HEK293 (cell line): ENCODE results near the gene SERINC5.

Experiments used
- CTCF ChIA-PET: fragments of 350-600 bp; formaldehyde crosslinking; extraction: SDS; loops from one replicate; lab custom pipeline; 2021; ENCODE audit warnings: antibody characterized with exemption; lab: Yijun Ruan, JAX
- POLR2A ChIA-PET: fragments of 300-600 bp; formaldehyde crosslinking; extraction: SDS; loops from one replicate; lab custom pipeline; 2020; ENCODE audit warnings: antibody characterized with exemption, inconsistent platforms; lab: Yijun Ruan, JAX
- H3K27ac ChIP-seq: fragments of 200-500 bp; sonication (Bioruptor generic); 2 replicates; pipeline ENCODE4 v1.5.1; 2014; ENCODE audit warnings: low read depth, low read length, control low read depth, inconsistent platforms; ENCODE audit errors: extremely low read depth
- H3K36me3 ChIP-seq, 2 experiments: fragments of 200-500 bp in 1 of 2; sonication (Bioruptor generic) in 1 of 2; 1 replicate in 1 of 2; 2 replicates in 1 of 2; pipeline ENCODE4 v1.5.1; 2014 to 2017; ENCODE audit warnings: inconsistent platforms in 2 of 2, low read length in 2 of 2; ENCODE audit not compliant: control insufficient read depth in 2 of 2, insufficient read depth in 1 of 2
- H3K4me1 ChIP-seq: fragments of 200-500 bp; sonication (Bioruptor generic); 2 replicates; pipeline ENCODE4 v1.5.1; 2014; ENCODE audit warnings: mild to moderate bottlenecking, low read length, inconsistent platforms; ENCODE audit not compliant: control insufficient read depth, insufficient read depth
- H3K4me3 ChIP-seq: 2 replicates; pipeline ENCODE4 v1.5.1; 2011; ENCODE audit warnings: low read depth, mild to moderate bottlenecking, control low read depth, low read length, moderate library complexity
- H3K9me3 ChIP-seq: fragments of 200-500 bp; sonication (Bioruptor generic); 2 replicates; pipeline ENCODE4 v1.5.1; 2014; ENCODE audit warnings: low read depth, low read length, inconsistent platforms; ENCODE audit not compliant: control insufficient read depth, insufficient read depth
- EGR2 ChIP-seq: fragments of 450-650 bp; formaldehyde crosslinking; IDR thresholded peaks from 2 replicates; pipeline ENCODE4 v1.5.1; 2016; ENCODE audit warnings: low read depth, missing biosample characterization, missing genetic modification characterization
- RBAK ChIP-seq: fragments of 450-650 bp; formaldehyde crosslinking; IDR thresholded peaks from 2 replicates; pipeline ENCODE4 v1.5.1; 2016; ENCODE audit warnings: missing biosample characterization, missing genetic modification characterization
- SETDB1 ChIP-seq: IDR thresholded peaks from one replicate; pipeline ENCODE4 v1.6.1; 2017; ENCODE audit warnings: mild to moderate bottlenecking, low read length, moderate library complexity, mixed read lengths; ENCODE audit not compliant: insufficient read length
- SP3 ChIP-seq: fragments of 450-650 bp; formaldehyde crosslinking; IDR thresholded peaks from 2 replicates; pipeline ENCODE4 v1.5.1; 2016; ENCODE audit warnings: missing biosample characterization, missing genetic modification characterization
- ZFHX2 ChIP-seq: fragments of 450-650 bp; formaldehyde crosslinking; conservative IDR thresholded peaks from 2 replicates; pipeline ENCODE4 v1.5.1; 2016; ENCODE audit warnings: missing biosample characterization, missing genetic modification characterization
- ZNF140 ChIP-seq: fragments of 450-650 bp; formaldehyde crosslinking; IDR thresholded peaks from 2 replicates; pipeline ENCODE4 v1.5.1; 2016; ENCODE audit warnings: missing biosample characterization, missing genetic modification characterization
- ZNF169 ChIP-seq: fragments of 450-650 bp; formaldehyde crosslinking; IDR thresholded peaks from 2 replicates; pipeline ENCODE4 v1.5.1; 2016; ENCODE audit warnings: missing biosample characterization, missing genetic modification characterization
- ZNF175 ChIP-seq: fragments of 450-650 bp; formaldehyde crosslinking; IDR thresholded peaks from 2 replicates; pipeline ENCODE4 v1.5.1; 2016; ENCODE audit warnings: missing biosample characterization, missing genetic modification characterization
- ZNF341 ChIP-seq: fragments of 450-650 bp; formaldehyde crosslinking; IDR thresholded peaks from 2 replicates; pipeline ENCODE4; 2016; ENCODE audit warnings: low read depth, missing biosample characterization, missing genetic modification characterization
- ZNF37A ChIP-seq: fragments of 450-650 bp; IDR thresholded peaks from 2 replicates; pipeline ENCODE4 v1.5.1; 2018; ENCODE audit warnings: missing biosample characterization, missing genetic modification characterization
- ZNF48 ChIP-seq: fragments of 450-650 bp; formaldehyde crosslinking; IDR thresholded peaks from 2 replicates; pipeline ENCODE4 v1.5.1; 2016; ENCODE audit warnings: missing biosample characterization, missing genetic modification characterization
- ZNF596 ChIP-seq: fragments of 450-650 bp; IDR thresholded peaks from 2 replicates; pipeline ENCODE4 v1.5.0; 2018; ENCODE audit warnings: missing biosample characterization, mild to moderate bottlenecking, missing genetic modification characterization, moderate library complexity
- ZNF624 ChIP-seq: fragments of 450-650 bp; formaldehyde crosslinking; IDR thresholded peaks from 2 replicates; pipeline ENCODE4 v1.5.1; 2017; ENCODE audit warnings: missing biosample characterization, missing genetic modification characterization
- ZNF707 ChIP-seq: fragments of 450-650 bp; formaldehyde crosslinking; IDR thresholded peaks from 2 replicates; pipeline ENCODE4 v1.5.1; 2016; ENCODE audit warnings: missing biosample characterization, missing genetic modification characterization
- ZNF830 ChIP-seq: fragments of 450-650 bp; IDR thresholded peaks from 2 replicates; pipeline ENCODE4 v1.5.0; 2018; ENCODE audit warnings: missing biosample characterization, missing genetic modification characterization, low read depth, mild to moderate bottlenecking, moderate library complexity
- TF ChIP-seq, protein P1 (sequence below): fragments of 450-650 bp; formaldehyde crosslinking; IDR thresholded peaks from 2 replicates; pipeline ENCODE4 v1.5.1; 2016; ENCODE audit warnings: missing biosample characterization, missing genetic modification characterization, low read depth
- TF ChIP-seq, protein P2 (sequence below): fragments of 450-650 bp; formaldehyde crosslinking; IDR thresholded peaks from 2 replicates; pipeline ENCODE4 v1.5.1; 2016; ENCODE audit warnings: missing biosample characterization, missing genetic modification characterization, borderline replicate concordance
- TF ChIP-seq, protein P3 (sequence below): fragments of 450-650 bp; formaldehyde crosslinking; IDR thresholded peaks from 2 replicates; pipeline ENCODE4 v1.5.1; 2016; ENCODE audit warnings: missing biosample characterization, missing genetic modification characterization
- TF ChIP-seq, protein P4 (sequence below): fragments of 450-650 bp; formaldehyde crosslinking; IDR thresholded peaks from 2 replicates; pipeline ENCODE4 v1.5.1; 2017; ENCODE audit warnings: missing biosample characterization, mild to moderate bottlenecking, missing genetic modification characterization, moderate library complexity

Gene SERINC5

DNA sequence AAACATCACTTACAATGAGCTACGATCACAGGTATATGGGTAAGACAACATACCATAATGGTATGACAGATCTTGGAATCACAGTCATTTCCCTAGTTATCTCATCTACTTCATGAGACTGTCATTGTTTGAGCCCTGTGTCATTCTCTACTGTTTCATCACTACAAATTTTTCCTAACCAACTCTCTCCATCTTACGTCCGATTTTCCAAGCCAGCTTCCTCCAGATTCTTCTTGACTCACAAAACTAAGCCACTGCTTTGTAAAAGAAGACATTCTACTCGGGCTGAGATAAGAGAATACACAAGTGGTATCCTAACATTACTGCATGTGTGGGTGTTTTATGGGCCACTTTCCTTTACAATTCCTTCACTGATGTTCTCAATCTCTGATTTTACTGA is 49.6 kb downstream of the SERINC5 start:
- TF ChIP-seq RBAK (tag by site-specific recombination) (no peak), ZFHX2 (tag by site-specific recombination) (peak; percentile 46), EGR2 (tag by site-specific recombination) (peak; percentile 50; the same call in 1 of the 2 replicates)
- CTCF ChIA-PET, result interaction anchor here (0.7 kb wide), 1 partner anchor 33 kb away, joined by 3 read pairs; no protein-coding TSS in a partner anchor
- no peak overlapping the region for H3K27ac ChIP-seq
- no peaks in the 10 kb centered on the region for H3K36me3 ChIP-seq
- peaks cover 2% of the 10 kb centered on the region; the same call in 1 of the 2 replicates for H3K4me1 ChIP-seq
- POLR2A ChIA-PET, result no interaction called here
- no peak overlapping the region for H3K4me3 ChIP-seq
- no peaks in the 10 kb centered on the region for H3K9me3 ChIP-seq

DNA sequence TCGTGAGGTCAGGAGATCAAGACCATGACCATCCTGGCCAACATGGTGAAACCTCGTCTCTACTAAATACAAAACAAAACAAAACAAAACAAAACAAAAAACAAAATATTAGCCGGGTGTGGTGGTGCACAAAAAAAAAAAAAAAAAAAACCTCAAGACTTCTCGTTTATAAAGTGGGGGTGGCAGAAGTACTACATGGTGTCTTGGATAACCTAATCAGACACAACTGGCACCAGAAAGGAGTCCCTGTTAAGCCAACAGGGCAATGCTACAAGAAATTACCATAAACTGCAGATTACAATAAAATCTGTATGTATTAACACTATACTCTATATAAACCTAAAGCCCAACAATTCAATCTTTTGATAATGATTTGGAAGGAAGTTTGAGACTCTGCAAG is 50.0 kb downstream of the SERINC5 start:
- Histone ChIP-seq H3K9me3 (no peaks in the 10 kb centered on the region), H3K4me1 (peaks cover 2% of the 10 kb centered on the region; the same call in 1 of the 2 replicates), H3K4me3 (no peak overlapping the region), H3K36me3 (no peaks in the 10 kb centered on the region), H3K27ac (no peak overlapping the region)
- no peak for TF ChIP-seq ZNF48 (tag by site-specific recombination)
- TF ChIP-seq, protein P1, sequence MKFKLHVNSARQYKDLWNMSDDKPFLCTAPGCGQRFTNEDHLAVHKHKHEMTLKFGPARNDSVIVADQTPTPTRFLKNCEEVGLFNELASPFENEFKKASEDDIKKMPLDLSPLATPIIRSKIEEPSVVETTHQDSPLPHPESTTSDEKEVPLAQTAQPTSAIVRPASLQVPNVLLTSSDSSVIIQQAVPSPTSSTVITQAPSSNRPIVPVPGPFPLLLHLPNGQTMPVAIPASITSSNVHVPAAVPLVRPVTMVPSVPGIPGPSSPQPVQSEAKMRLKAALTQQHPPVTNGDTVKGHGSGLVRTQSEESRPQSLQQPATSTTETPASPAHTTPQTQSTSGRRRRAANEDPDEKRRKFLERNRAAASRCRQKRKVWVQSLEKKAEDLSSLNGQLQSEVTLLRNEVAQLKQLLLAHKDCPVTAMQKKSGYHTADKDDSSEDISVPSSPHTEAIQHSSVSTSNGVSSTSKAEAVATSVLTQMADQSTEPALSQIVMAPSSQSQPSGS (tag by site-specific recombination), result no peak
- TF ChIP-seq ZNF624 (tag by site-specific recombination), result no peak
- CTCF ChIA-PET, result interaction anchor here (0.6 to 1.0 kb wide), 3 partner anchors 13 to 119 kb away, joined by 3 to 4 read pairs (median 3); no protein-coding TSS in a partner anchor
- POLR2A ChIA-PET, result no interaction called here

DNA sequence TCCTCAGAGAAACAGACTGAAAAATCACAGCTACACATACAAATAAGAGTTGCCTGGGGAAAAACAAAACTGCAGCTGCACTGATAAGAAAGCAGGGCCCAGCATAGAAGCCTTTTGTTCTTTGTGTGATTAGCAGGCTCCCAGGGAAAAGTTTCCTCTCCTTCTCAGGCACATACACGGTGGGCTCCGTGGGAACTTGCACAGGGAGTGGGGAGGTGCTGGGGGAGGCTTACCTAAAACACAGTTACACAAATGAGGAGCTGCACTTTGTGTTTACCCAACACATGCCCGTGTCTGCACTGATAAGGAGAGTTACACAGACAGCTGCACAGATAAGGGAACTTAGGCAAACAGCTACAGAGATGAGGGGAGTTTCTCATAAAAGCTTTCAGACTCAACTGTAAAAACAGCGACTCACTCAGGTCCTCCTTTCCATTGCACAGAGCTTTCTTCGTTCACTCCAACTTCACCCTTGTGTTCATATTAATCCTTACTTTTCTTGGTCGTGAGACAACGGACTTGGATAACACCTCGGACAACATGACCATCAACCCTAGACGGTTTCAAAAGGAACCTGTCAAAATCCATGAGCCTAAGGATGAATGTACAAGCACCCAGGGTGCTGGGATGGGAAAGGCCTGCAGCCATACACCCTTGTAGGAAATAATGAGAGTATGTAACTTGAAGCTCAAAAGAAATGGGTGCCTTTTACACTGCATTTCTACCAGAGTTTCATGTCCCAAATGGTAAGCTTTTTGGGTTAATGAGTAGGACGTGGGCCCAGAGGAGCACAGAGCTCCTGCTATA is 50.8 kb downstream of the SERINC5 start:
- no peaks in the 10 kb centered on the region for H3K9me3 ChIP-seq
- no peaks in the 10 kb centered on the region for H3K36me3 ChIP-seq
- POLR2A ChIA-PET, result interaction anchor here (1.7 kb wide), 1 partner anchor 51 kb away, joined by 8 read pairs; the partner anchor contains the start of gene SERINC5
- no peak overlapping the region for H3K4me3 ChIP-seq
- CTCF ChIA-PET, result interaction anchor here (0.8 to 1.5 kb wide), 3 partner anchors 12 to 122 kb away, joined by 3 to 4 read pairs (median 3); no protein-coding TSS in a partner anchor
- peaks cover 2% of the 10 kb centered on the region; the same call in 1 of the 2 replicates for H3K4me1 ChIP-seq
- peak overlapping the region; percentile 16; the same call in 1 of the 2 replicates for H3K27ac ChIP-seq
- TF ChIP-seq SETDB1 (peak; percentile 87), ZFHX2 (tag by site-specific recombination) (no peak), ZNF596 (tag by site-specific recombination) (no peak), ZNF341 (tag by site-specific recombination) (0 out of 2 replicates have a peak, but pooled peaks have one; percentile 18), ZNF37A (tag by site-specific recombination) (no peak), ZNF169 (tag by site-specific recombination) (no peak), SP3 (tag by site-specific recombination) (no peak), ZNF175 (tag by site-specific recombination) (no peak), ZNF830 (no peak), ZNF140 (tag by site-specific recombination) (no peak), ZNF707 (tag by site-specific recombination) (no peak)
- TF ChIP-seq, protein P2, sequence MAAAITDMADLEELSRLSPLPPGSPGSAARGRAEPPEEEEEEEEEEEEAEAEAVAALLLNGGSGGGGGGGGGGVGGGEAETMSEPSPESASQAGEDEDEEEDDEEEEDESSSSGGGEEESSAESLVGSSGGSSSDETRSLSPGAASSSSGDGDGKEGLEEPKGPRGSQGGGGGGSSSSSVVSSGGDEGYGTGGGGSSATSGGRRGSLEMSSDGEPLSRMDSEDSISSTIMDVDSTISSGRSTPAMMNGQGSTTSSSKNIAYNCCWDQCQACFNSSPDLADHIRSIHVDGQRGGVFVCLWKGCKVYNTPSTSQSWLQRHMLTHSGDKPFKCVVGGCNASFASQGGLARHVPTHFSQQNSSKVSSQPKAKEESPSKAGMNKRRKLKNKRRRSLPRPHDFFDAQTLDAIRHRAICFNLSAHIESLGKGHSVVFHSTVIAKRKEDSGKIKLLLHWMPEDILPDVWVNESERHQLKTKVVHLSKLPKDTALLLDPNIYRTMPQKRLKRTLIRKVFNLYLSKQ (tag by site-specific recombination), result no peak
- TF ChIP-seq, protein P3, sequence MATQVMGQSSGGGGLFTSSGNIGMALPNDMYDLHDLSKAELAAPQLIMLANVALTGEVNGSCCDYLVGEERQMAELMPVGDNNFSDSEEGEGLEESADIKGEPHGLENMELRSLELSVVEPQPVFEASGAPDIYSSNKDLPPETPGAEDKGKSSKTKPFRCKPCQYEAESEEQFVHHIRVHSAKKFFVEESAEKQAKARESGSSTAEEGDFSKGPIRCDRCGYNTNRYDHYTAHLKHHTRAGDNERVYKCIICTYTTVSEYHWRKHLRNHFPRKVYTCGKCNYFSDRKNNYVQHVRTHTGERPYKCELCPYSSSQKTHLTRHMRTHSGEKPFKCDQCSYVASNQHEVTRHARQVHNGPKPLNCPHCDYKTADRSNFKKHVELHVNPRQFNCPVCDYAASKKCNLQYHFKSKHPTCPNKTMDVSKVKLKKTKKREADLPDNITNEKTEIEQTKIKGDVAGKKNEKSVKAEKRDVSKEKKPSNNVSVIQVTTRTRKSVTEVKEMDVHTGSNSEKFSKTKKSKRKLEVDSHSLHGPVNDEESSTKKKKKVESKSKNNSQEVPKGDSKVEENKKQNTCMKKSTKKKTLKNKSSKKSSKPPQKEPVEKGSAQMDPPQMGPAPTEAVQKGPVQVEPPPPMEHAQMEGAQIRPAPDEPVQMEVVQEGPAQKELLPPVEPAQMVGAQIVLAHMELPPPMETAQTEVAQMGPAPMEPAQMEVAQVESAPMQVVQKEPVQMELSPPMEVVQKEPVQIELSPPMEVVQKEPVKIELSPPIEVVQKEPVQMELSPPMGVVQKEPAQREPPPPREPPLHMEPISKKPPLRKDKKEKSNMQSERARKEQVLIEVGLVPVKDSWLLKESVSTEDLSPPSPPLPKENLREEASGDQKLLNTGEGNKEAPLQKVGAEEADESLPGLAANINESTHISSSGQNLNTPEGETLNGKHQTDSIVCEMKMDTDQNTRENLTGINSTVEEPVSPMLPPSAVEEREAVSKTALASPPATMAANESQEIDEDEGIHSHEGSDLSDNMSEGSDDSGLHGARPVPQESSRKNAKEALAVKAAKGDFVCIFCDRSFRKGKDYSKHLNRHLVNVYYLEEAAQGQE (tag by site-specific recombination), result no peak
- TF ChIP-seq, protein P4, sequence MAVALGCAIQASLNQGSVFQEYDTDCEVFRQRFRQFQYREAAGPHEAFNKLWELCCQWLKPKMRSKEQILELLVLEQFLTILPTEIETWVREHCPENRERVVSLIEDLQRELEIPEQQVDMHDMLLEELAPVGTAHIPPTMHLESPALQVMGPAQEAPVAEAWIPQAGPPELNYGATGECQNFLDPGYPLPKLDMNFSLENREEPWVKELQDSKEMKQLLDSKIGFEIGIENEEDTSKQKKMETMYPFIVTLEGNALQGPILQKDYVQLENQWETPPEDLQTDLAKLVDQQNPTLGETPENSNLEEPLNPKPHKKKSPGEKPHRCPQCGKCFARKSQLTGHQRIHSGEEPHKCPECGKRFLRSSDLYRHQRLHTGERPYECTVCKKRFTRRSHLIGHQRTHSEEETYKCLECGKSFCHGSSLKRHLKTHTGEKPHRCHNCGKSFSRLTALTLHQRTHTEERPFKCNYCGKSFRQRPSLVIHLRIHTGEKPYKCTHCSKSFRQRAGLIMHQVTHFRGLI (tag by site-specific recombination), result no peak
